Heart right ventricle (tissue), 16 donors: ENCODE data around the gene NR2C2. TPM values are rescaled to one million over a fixed set of nuclear protein-coding genes. Genes with fewer than 3 reads are reported as not detected.

Experiments used
- ATAC-seq, 8 donors: fragments of 200-7000 bp; cut with Tn5 transposase; one replicate each; pipeline ENCODE4 v1.9.1; 2020; ENCODE audit warnings: mild to moderate bottlenecking in 8 of 8, moderate library complexity in 8 of 8, moderate number of reproducible peaks in 1 of 8
- DNase-seq, 2 donors: peaks; one replicate each; pipeline ENCODE4 v3.0.0-alpha.2; 2020
- H3K27ac ChIP-seq, 10 donors: fragments of 200-600 bp; sonication (generic) in 2 of 10; one replicate each; pipeline versions ENCODE4 v1.5.0 to v1.8.0; 2020 to 2022; ENCODE audit warnings: mild to moderate bottlenecking in 3 of 10
- H3K27me3 ChIP-seq, 7 donors: fragments of 200-600 bp; one replicate each; pipeline ENCODE4 v1.8.0; 2021 to 2022; ENCODE audit warnings: mild to moderate bottlenecking in 2 of 7
- H3K36me3 ChIP-seq, 9 donors: fragments of 200-600 bp; sonication (generic) in 1 of 9; one replicate each; pipeline versions ENCODE4 v1.5.0 to v1.8.0; 2020 to 2022; ENCODE audit warnings: mild to moderate bottlenecking in 2 of 9
- H3K4me1 ChIP-seq, 9 donors: fragments of 200-600 bp; sonication (generic) in 1 of 9; one replicate each; pipeline versions ENCODE4 v1.5.0 to v1.8.0; 2020 to 2022; ENCODE audit warnings: mild to moderate bottlenecking in 4 of 9
- H3K4me3 ChIP-seq, 10 donors: fragments of 200-600 bp; sonication (generic) in 2 of 10; one replicate each; pipeline versions ENCODE4 v1.5.0 to v1.8.0; 2020 to 2022; ENCODE audit warnings: mild to moderate bottlenecking in 7 of 10, moderate library complexity in 2 of 10
- H3K9me3 ChIP-seq, 11 donors: fragments of 200-600 bp in 10 of 11; sonication (generic) in 2 of 11; one replicate each; pipeline versions ENCODE4 v1.5.0 to v1.8.0; 2013 to 2022; ENCODE audit warnings: mild to moderate bottlenecking in 2 of 11, control low read depth in 1 of 11, moderate library complexity in 1 of 11
- WGBS, 2 donors: extraction: QIAGEN DNeasy Blood & Tissue Kit; methylation state at CpG; one replicate each; pipeline ENCODE4 v1.1.7; 2013; ENCODE audit warnings: inconsistent platforms in 1 of 2; 5-methylcytosine and 5-hydroxymethylcytosine counted together
- intact Hi-C, 10 donors: fragments of 100-400 bp; cut with DNase I; formaldehyde crosslinking; loops; one replicate each; pipeline versions ENCODE4 v1.11.1 to v1.14.2; 2022
- polyA plus RNA-seq, 2 donors: library from polyadenylated mRNA; stranded (reverse); fragments of 200-250 nt; gene quantifications; one replicate each; pipeline ENCODE4 v1.2.3, GENCODE V29; 2013
- total RNA-seq, 10 donors: library from RNA; stranded (reverse); fragmentation: NEBNext Ultra II Directional in 3 of 10; extraction: Animal tissue kit (Norgen Biotek cat#: 25700) in 3 of 10; gene quantifications; one replicate each; pipeline versions ENCODE4 v1.2.1 to v1.2.4, GENCODE V29; 2021 to 2023
- TF ChIP-seq, protein P1 (sequence below), 9 donors: fragments of 200-600 bp; sonication (generic) in 2 of 9; IDR thresholded peaks; one replicate each; pipeline versions ENCODE4 v1.5.0 to v1.8.0; 2021 to 2022; ENCODE audit warnings: antibody characterized with exemption in 9 of 9, mild to moderate bottlenecking in 5 of 9, moderate library complexity in 1 of 9
- donor health status: Arrhythmogenic right ventricular cardiomyopathy.
- donor health status: ischemic (EF 13 %, LVEDD 7.1; RV severe dilation, severe dysfunction).
- donor health status: healthy with polysubstance abuse.
- donor health status: DM: no; HTN: yes; CAD: no.
- donor health status: DM: no; HTN: no; CAD: no.
- donor health status: ischemic (EF 25% LVEDD 6.9; RV normal size, moderate dysfunction).
- donor health status: ischemic (EF 25% LVEDD 5.7; RV mildly dilated, moderate dysfunction).
- donor health status: healthy.
- donor health status: DM: yes; HTN: yes; CAD: no.
- donor health status: Ischemic cardiomyopathy.
- donor health status: ischemic (EF 35%, LVEDD 5.7; RV mildly dilated, moderate dysfunction).
- donor health status: nonischemic (EF 11% LVEDD 7.7; RV severe dilation, severe dysfunction).
- donor health status: DM: yes; HTN: yes; CAD: no.
- donor health status: PGD.
- donor health status: ischemic (EF 29% LVEDD 5.4; RV normal size, mild dysfunction).
- donor health status: nonischemic (EF 23%, LVEDD 6.1; RV moderate dilation, normal function).

The NR2C2 gene
- total and polyA plus RNA-seq, 12 donors: 6.5 to 33.8 (median 27.1) TPM

DNA sequence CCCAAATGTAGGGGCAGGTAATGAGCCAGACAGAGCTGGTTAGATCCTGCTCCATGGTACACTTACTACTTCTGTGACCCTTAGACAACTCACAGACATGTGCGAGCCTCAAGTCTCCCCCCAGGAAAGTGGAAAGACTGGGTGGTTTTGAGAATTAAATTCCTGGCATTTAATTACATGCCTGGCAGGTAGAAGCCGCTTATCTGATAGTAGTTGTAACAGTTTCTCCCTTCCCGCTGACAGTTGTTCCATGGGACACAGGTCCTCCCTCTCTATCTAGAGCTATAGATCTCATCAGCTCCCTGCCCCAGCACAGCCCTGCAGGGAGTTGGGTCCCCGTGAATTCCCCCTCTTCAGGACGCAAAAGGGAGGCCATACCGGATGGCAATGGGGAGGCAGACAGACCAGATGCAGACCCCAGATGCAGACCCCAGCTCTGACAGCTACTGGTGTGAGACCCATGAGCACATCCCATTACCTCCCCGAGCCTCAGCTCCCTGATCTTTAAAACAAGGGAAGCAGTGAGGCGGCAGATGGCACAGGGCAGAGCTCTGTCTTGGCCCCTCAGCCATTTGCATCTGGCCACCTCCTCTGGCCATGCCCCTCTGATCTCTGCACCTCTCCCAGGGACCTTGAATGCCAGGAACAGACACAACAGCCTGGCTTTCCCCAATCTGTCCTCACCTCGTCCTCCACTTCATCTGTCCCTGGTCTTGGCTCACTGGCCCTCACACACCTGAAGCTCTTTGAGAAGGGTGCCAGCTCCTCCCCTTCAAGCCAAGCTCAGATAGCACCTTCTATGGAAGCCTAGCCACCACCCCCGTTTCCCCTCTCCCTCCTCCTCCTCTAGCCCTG is 34.1 kb upstream of the NR2C2 start:
- ATAC-seq (no peak), DNase-seq (no peak)
- peaks cover 0 to 93% (median 0%) of the 10 kb centered on the region in 9 donors for H3K36me3 ChIP-seq
- TF ChIP-seq, protein P1, sequence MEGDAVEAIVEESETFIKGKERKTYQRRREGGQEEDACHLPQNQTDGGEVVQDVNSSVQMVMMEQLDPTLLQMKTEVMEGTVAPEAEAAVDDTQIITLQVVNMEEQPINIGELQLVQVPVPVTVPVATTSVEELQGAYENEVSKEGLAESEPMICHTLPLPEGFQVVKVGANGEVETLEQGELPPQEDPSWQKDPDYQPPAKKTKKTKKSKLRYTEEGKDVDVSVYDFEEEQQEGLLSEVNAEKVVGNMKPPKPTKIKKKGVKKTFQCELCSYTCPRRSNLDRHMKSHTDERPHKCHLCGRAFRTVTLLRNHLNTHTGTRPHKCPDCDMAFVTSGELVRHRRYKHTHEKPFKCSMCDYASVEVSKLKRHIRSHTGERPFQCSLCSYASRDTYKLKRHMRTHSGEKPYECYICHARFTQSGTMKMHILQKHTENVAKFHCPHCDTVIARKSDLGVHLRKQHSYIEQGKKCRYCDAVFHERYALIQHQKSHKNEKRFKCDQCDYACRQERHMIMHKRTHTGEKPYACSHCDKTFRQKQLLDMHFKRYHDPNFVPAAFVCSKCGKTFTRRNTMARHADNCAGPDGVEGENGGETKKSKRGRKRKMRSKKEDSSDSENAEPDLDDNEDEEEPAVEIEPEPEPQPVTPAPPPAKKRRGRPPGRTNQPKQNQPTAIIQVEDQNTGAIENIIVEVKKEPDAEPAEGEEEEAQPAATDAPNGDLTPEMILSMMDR (IDR thresholded peaks at IDR 0.05): no peak
- no peak overlapping the region for H3K27ac ChIP-seq
- 67 to 80% methylated on average over 10 of the region's 10 CpGs for WGBS, 2 donors
- H3K4me3 ChIP-seq: no peak overlapping the region
- intact Hi-C loops: loop anchor here in 2 of 10 donors (5.0 kb wide), 2 partner anchors 116 to 471 kb away; no protein-coding TSS in a partner anchor
- peaks cover 0 to 13% (median 3%) of the 10 kb centered on the region in 9 donors for H3K4me1 ChIP-seq
- H3K27me3 ChIP-seq: peaks cover 0 to 3% (median 0%) of the 10 kb centered on the region in 7 donors
- no peaks in the 10 kb centered on the region for H3K9me3 ChIP-seq

DNA sequence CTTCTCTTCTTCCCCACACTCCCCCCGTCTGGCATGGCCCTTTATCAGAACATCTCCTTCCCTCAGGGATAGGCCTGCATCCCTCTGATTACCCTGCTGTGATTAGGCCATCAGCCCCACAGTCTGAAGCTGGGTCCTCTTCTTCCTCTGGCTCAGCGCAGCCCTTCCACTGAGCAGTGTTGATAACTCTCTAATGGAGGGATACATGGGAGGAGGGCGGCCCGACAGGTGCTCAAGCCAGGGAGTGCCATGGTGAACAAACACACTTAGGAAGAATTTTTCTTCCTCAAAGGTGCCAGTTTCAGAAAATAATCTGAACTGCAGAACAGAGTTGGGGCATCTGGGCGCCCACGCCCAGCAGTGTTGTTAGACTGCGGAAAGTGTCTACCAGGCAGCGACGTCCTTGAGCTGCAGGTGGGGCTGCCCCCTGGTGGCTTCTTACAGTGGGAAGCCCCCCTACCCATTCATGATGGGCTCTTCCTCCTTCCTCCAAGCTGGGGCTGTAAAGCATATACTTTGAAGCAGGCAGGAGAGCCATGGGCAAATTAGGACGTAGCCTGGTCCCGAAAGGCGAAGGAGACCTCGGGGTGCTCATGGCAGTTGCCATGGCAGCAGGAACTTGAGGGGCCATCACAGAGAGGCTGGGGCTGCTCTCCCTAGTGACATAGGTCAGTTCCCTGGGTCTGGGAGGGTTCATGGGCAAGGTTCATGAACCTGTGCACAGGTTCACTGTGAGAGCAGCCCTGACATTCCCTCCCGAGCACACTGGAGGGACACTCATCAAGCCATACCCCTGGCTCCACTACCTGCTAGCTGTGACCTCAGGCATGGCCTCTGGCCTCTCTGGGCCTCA is 33.2 kb upstream of the NR2C2 start:
- 84 to 88% methylated on average over 14 of the region's 14 CpGs for WGBS, 2 donors

DNA sequence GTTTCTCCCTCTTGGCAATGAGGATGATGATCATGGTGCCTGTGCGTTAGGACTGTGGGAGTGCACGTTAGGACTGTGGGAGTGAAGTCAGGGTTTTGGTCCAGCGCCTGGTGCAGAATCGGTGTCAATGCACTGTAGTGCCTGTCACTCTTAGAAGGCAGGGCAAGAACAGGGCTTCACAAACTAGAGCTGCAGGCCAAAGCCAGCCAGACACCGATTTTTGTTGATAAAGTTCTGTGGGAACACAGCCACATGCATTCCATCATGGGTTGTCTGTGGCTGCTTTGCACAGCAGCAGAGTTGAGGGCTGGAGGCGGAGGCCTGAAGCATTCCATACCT is 32.6 kb upstream of the NR2C2 start:
- ATAC-seq: peak in 6 of 8 donors; percentile 17 to 56 (median 42)
- no peak for DNase-seq

More for the DNA sequence above, 33.2 kb upstream of the NR2C2 start:
- TF ChIP-seq, protein P1 (IDR thresholded peaks at IDR 0.05): peak in 4 of 9 donors; percentile 10 to 23 (median 16)
- Histone ChIP-seq H3K27ac (no peak overlapping the region), H3K9me3 (no peaks in the 10 kb centered on the region), H3K4me1 (peaks cover 0 to 9% (median 0%) of the 10 kb centered on the region in 9 donors), H3K4me3 (no peak overlapping the region), H3K27me3 (peaks cover 0 to 4% (median 0%) of the 10 kb centered on the region in 7 donors), H3K36me3 (peaks cover 0 to 99% (median 0%) of the 10 kb centered on the region in 9 donors)
- intact Hi-C loops: loop anchor here in 2 of 10 donors (5.0 kb wide), 2 partner anchors 117 to 472 kb away; no protein-coding TSS in a partner anchor
- DNase-seq (no peak), ATAC-seq (peak in 1 of 8 donors; percentile 7)

More for the DNA sequence above, 32.6 kb upstream of the NR2C2 start:
- Histone ChIP-seq H3K27me3 (peaks cover 0 to 4% (median 0%) of the 10 kb centered on the region in 7 donors), H3K36me3 (peaks cover 0 to 98% (median 0%) of the 10 kb centered on the region in 9 donors), H3K4me3 (no peak overlapping the region), H3K27ac (no peak overlapping the region), H3K9me3 (no peaks in the 10 kb centered on the region), H3K4me1 (peaks cover 0 to 9% (median 0%) of the 10 kb centered on the region in 9 donors)
- TF ChIP-seq, protein P1 (IDR thresholded peaks at IDR 0.05): no peak
- WGBS, 2 donors: 54 to 55% methylated on average over 6 of the region's 6 CpGs
- intact Hi-C loops: loop anchor here in 4 of 10 donors (5.0 kb wide), 4 partner anchors 117 to 472 kb away; partner anchors contain the start of gene C3orf20 (in 1 of the 4)
